HepG2 (cell line): ENCODE results near the gene SLC22A23. TPM values are rescaled to one million over a fixed set of nuclear protein-coding genes. Genes with fewer than 3 reads are reported as not detected.

Experiments
- BCL6 ChIP-seq: IDR thresholded peaks from 2 replicates; pipeline ENCODE4 v1.6.1; 2016; ENCODE audit warnings: missing genetic modification reagents, missing compliant biosample characterization
- CEBPZ ChIP-seq: IDR thresholded peaks from 2 replicates; pipeline ENCODE4 v1.6.1; 2012; ENCODE audit warnings: low read length, improper control_type of control experiment
- EP300 ChIP-seq, 3 experiments: sonication (generic) in 1 of 3; formaldehyde crosslinking in 1 of 3; IDR thresholded peaks; 2 replicates each; pipeline versions ENCODE4 v1.5.1 to v1.6.1; 2011 to 2020; ENCODE audit warnings: low read depth in 2 of 3, low read length in 2 of 3, borderline replicate concordance in 1 of 3, improper control_type of control experiment in 1 of 3, mild to moderate bottlenecking in 1 of 3, missing genetic modification reagents in 1 of 3, moderate library complexity in 1 of 3
- FOSL2 ChIP-seq: sonication (generic); formaldehyde crosslinking; IDR thresholded peaks from 2 replicates; pipeline ENCODE4 v1.4.0; 2020; ENCODE audit warnings: missing genetic modification reagents
- HDAC1 ChIP-seq: sonication (generic); formaldehyde crosslinking; IDR thresholded peaks from 2 replicates; pipeline ENCODE4 v1.5.1; 2020; ENCODE audit warnings: mild to moderate bottlenecking, missing genetic modification reagents
- ISL2 ChIP-seq: sonication (generic); formaldehyde crosslinking; IDR thresholded peaks from 2 replicates; pipeline ENCODE4 v1.5.0; 2020; ENCODE audit warnings: missing genetic modification reagents
- SALL2 ChIP-seq: sonication (generic); formaldehyde crosslinking; IDR thresholded peaks from 2 replicates; pipeline ENCODE4 v1.8.1; 2023; ENCODE audit warnings: mild to moderate bottlenecking, missing genetic modification reagents, inconsistent platforms
- SNRNP70 ChIP-seq: fragments of 200-400 bp; formaldehyde crosslinking; IDR thresholded peaks from 2 replicates; pipeline ENCODE4 v1.6.1; 2017; ENCODE audit warnings: mild to moderate bottlenecking, low read depth, low read length, moderate library complexity
- TFE3 ChIP-seq: IDR thresholded peaks from 2 replicates; pipeline ENCODE4 v1.6.1; 2016
- ZFP90 ChIP-seq: sonication (generic); formaldehyde crosslinking; IDR thresholded peaks from 2 replicates; pipeline ENCODE4 v1.8.0; 2022; ENCODE audit warnings: missing genetic modification reagents, mild to moderate bottlenecking, inconsistent platforms, borderline replicate concordance
- ZNF142 ChIP-seq: sonication (generic); formaldehyde crosslinking; IDR thresholded peaks from 2 replicates; pipeline ENCODE4 v1.4.0; 2020; ENCODE audit warnings: missing genetic modification reagents
- ZNF317 ChIP-seq: sonication (generic); formaldehyde crosslinking; IDR thresholded peaks from 2 replicates; pipeline ENCODE4 v1.5.0; 2020; ENCODE audit warnings: mild to moderate bottlenecking, missing genetic modification reagents
- ZNF792 ChIP-seq: IDR thresholded peaks from 2 replicates; pipeline ENCODE4 v1.6.1; 2016
- polyA plus RNA-seq, 8 experiments: library from polyadenylated mRNA; depleted of rRNA in 3 of 8; stranded (reverse) in 7 of 8; unstranded in 1 of 8; fragments of >200 nt; fragmentation: Illumina TruSeq in 4 of 8; extraction: Trizol in 4 of 8; gene quantifications; 2 replicates each; pipeline versions ENCODE4 v1.2.1 to v1.2.3, GENCODE V29; 2011 to 2016; ENCODE audit warnings: low read depth in 4 of 8, missing spikeins in 1 of 8, mixed read lengths in 1 of 8; ENCODE audit not compliant: insufficient read depth in 1 of 8
- total RNA-seq, 5 experiments: library from RNA; depleted of rRNA; stranded (reverse); fragments of >200 nt; fragmentation: Illumina TruSeq; extraction: Trizol; gene quantifications; 2 replicates each; pipeline ENCODE4 v1.2.3, GENCODE V29; 2016; ENCODE audit warnings: low read depth in 1 of 5
- TF ChIP-seq, protein P1 (sequence below): sonication (generic); formaldehyde crosslinking; conservative IDR thresholded peaks from 2 replicates; pipeline ENCODE4 v1.4.0; 2020; ENCODE audit warnings: mild to moderate bottlenecking, missing genetic modification reagents, moderate library complexity

SLC22A23 gene
- total and polyA plus RNA-seq, 2 of the 13 experiments (the other 11 are each of a cell fraction or from before 2014, with no cell fraction given) = 11.8 to 17.5 TPM

GRCh38 chr6:3419624-3420272 is 37.1 kb downstream of the SLC22A23 start (continued):
- TF ChIP-seq TFE3 (CRISPR knock-in tag) = no peak
- TF ChIP-seq SALL2 (CRISPR knock-in tag) = peak; percentile 62; the same call in 1 of the 2 replicates
- TF ChIP-seq BCL6 (CRISPR knock-in tag) = peak; percentile 65; the same call in 1 of the 2 replicates
- TF ChIP-seq FOSL2 (CRISPR knock-in tag) = peak; percentile 25; the same call in 1 of the 2 replicates
- peak; percentile 52; the same call in 1 of the 2 replicates for TF ChIP-seq ISL2 (CRISPR knock-in tag)
- TF ChIP-seq, protein P1, sequence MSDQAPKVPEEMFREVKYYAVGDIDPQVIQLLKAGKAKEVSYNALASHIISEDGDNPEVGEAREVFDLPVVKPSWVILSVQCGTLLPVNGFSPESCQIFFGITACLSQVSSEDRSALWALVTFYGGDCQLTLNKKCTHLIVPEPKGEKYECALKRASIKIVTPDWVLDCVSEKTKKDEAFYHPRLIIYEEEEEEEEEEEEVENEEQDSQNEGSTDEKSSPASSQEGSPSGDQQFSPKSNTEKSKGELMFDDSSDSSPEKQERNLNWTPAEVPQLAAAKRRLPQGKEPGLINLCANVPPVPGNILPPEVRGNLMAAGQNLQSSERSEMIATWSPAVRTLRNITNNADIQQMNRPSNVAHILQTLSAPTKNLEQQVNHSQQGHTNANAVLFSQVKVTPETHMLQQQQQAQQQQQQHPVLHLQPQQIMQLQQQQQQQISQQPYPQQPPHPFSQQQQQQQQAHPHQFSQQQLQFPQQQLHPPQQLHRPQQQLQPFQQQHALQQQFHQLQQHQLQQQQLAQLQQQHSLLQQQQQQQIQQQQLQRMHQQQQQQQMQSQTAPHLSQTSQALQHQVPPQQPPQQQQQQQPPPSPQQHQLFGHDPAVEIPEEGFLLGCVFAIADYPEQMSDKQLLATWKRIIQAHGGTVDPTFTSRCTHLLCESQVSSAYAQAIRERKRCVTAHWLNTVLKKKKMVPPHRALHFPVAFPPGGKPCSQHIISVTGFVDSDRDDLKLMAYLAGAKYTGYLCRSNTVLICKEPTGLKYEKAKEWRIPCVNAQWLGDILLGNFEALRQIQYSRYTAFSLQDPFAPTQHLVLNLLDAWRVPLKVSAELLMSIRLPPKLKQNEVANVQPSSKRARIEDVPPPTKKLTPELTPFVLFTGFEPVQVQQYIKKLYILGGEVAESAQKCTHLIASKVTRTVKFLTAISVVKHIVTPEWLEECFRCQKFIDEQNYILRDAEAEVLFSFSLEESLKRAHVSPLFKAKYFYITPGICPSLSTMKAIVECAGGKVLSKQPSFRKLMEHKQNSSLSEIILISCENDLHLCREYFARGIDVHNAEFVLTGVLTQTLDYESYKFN (CRISPR knock-in tag) = peak; percentile 69
- peak; percentile 63; the same call in 1 of the 2 replicates for TF ChIP-seq HDAC1 (CRISPR knock-in tag)
- no peak for TF ChIP-seq ZFP90
- TF ChIP-seq EP300 (IDR thresholded peaks at IDR 0.05; ENCODE audit: low read depth in 2 of 2, low read length in 2 of 2) = peak; percentile 46 to 89; a peak in 3 of 4 replicates
- peak; percentile 63; the same call in 1 of the 2 replicates for TF ChIP-seq EP300 (CRISPR knock-in tag; IDR thresholded peaks at IDR 0.05; ENCODE audit: borderline replicate concordance)
- TF ChIP-seq ZNF142 (CRISPR knock-in tag) = peak; percentile 68; the same call in 1 of the 2 replicates
- 0 out of 2 replicates have a peak, but pooled peaks have one; percentile 42 for TF ChIP-seq ZNF317
- peak; percentile 75; the same call in 1 of the 2 replicates for TF ChIP-seq ZNF792 (CRISPR knock-in tag)
- no peak for TF ChIP-seq SNRNP70
- TF ChIP-seq CEBPZ = no peak
